Tibial artery (tissue), 4 donors: ENCODE measurements around the gene DPEP2.

Experiments used
- DNase-seq, 2 donors: peaks; one replicate each; pipeline ENCODE4 v3.0.0-alpha.2; 2019
- H3K27ac ChIP-seq, 2 donors: fragments of 200-600 bp; sonication (generic) in 1 of 2; 1 replicate in 1 of 2; 2 replicates in 1 of 2; pipeline ENCODE4 v1.5.1; 2018 to 2019; ENCODE audit warnings: mild to moderate bottlenecking in 1 of 2
- H3K27me3 ChIP-seq, 2 donors: fragments of 200-600 bp; sonication (generic) in 1 of 2; one replicate each; pipeline versions ENCODE4 v1.5.1 to v1.6.0; 2016 to 2019
- H3K36me3 ChIP-seq, 3 donors: fragments of 200-600 bp; sonication (generic) in 2 of 3; one replicate each; pipeline ENCODE4 v1.5.1; 2016 to 2019; ENCODE audit warnings: mild to moderate bottlenecking in 2 of 3
- H3K4me1 ChIP-seq, 4 donors: fragments of 200-600 bp; sonication (generic) in 2 of 4; 1 replicate in 3 of 4; 2 replicates in 1 of 4; pipeline ENCODE4 v1.5.1; 2016 to 2019
- H3K4me3 ChIP-seq, 2 donors: fragments of 200-600 bp; sonication (generic) in 1 of 2; 1 replicate in 1 of 2; 2 replicates in 1 of 2; pipeline ENCODE4 v1.5.1; 2018 to 2019; ENCODE audit warnings: mild to moderate bottlenecking in 2 of 2
- H3K9me3 ChIP-seq, 3 donors: fragments of 200-600 bp; sonication (generic) in 1 of 3; one replicate each; pipeline ENCODE4 v1.5.1; 2016 to 2019
- CTCF ChIP-seq, 2 experiments: fragments of 200-600 bp in 1 of 2; fragments of 450-650 bp in 1 of 2; IDR thresholded peaks; one replicate each; pipeline ENCODE4 v1.5.1; 2017 to 2019; ENCODE audit warnings: antibody characterized with exemption in 2 of 2, mild to moderate bottlenecking in 1 of 2, moderate library complexity in 1 of 2
- intact Hi-C: fragments of 100-400 bp; cut with DNase I; formaldehyde crosslinking; loops from one replicate; pipeline ENCODE4 v1.15.0; 2023; ENCODE audit warnings: low total_unique reads

Gene DPEP2

DNA sequence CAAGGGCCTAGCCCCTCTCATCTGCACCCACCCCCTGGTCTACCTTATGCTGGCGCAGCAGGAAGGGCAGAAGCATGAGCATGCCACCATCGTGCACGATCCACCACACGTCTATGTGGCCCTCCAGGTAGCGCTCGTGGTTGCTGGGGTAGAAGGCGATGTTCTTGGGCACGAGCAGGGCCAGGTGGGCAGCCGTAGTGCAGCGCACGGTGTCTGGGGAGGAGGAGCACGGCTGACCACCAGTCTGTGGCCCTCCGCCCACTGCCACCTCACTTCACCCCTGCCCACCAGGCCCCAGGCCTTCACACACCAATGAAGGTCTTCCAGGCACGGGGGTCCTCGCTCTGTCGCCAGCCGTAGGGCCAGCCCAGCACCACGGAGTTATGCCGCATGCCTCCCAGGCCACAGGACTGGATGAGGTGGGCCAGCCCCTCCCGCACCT, 53.1 kb downstream of the DPEP2 start:
- H3K9me3 ChIP-seq, result no peaks in the 10 kb centered on the region
- no peak for DNase-seq
- peaks cover 78 to 96% (median 82%) of the 10 kb centered on the region in 3 donors for H3K36me3 ChIP-seq
- intact Hi-C loops, result no loop called here
- H3K27ac ChIP-seq, result no peak overlapping the region
- no peak overlapping the region for H3K4me3 ChIP-seq
- H3K4me1 ChIP-seq, result peaks cover 0 to 23% (median 18%) of the 10 kb centered on the region in 4 donors
- no peaks in the 10 kb centered on the region for H3K27me3 ChIP-seq
- TF ChIP-seq CTCF (IDR thresholded peaks at IDR 0.05), result no peak

DNA sequence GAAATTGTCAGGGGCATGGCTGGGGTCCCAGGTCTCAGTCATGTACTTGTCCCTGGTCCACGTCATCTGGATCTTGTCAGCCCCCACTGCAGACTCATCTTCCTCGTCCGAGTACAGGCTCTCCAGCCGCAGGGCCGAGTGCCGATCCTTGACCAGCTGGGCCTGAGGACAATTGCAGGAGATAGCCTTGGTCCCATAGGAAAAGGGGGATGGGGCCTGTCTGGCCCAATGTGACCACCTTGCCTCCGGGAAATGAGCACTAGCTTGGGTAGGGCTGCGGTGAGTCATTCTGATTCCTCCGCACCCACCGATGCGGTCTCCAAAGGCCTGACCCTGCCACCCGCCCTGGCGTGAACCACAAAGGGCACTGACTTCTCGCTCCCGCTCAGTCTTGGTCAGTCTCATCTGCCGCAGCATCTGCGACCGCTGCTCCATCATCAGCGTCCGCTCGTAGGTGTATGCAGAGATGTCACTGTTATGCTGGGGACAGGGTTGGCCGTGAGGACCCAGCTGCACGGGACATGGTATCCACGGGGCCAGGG, 53.8 kb downstream of the DPEP2 start:
- peaks cover 74 to 89% (median 76%) of the 10 kb centered on the region in 3 donors for H3K36me3 ChIP-seq
- no peaks in the 10 kb centered on the region for H3K9me3 ChIP-seq
- no peak for TF ChIP-seq CTCF (IDR thresholded peaks at IDR 0.05)
- no peaks in the 10 kb centered on the region for H3K27me3 ChIP-seq
- H3K27ac ChIP-seq, result peak overlapping the region; percentile 80 to 83
- intact Hi-C loops, result no loop called here
- peaks cover 0 to 23% (median 18%) of the 10 kb centered on the region in 4 donors for H3K4me1 ChIP-seq
- peak in 1 of 2 donors; percentile 17 for DNase-seq
- H3K4me3 ChIP-seq, result no peak overlapping the region

DNA sequence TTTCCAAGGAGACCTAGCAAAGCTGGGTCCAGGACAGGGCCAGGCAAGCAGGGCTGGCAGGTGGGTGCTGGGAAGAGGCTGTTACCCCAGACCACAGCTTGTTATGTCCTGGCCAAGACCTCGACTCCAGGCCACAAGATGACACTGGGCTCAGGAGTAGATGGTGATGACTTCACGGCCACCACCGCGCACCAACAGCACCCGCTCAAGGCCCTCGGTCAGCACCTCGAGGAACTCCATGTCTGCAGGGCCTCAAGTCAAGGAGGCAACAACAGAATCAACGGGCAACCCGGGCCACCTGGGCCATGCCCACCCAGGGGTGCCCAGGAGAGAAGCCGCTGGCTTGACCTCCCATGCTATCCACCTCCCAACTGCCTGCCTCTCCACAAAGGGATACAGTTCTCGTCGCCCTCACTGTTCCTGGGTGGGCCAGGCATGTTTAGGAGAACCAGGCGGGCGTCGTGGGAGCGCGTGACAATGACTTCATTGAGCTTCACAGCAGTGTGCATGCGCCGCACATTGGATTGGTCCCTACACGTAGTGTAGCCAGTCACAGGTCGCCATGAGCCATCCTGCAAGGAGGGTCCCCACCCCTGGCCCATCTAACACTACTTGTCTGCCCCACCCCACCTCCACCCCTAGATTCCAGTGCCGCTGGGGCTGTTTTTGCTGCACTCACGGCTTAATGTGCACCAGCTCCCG, 54.4 kb downstream of the DPEP2 start:
- peaks cover 72 to 89% (median 76%) of the 10 kb centered on the region in 3 donors for H3K36me3 ChIP-seq
- TF ChIP-seq CTCF (IDR thresholded peaks at IDR 0.05), result no peak
- no peaks in the 10 kb centered on the region for H3K27me3 ChIP-seq
- peak in 1 of 2 donors; percentile 19 for DNase-seq
- intact Hi-C loops, result no loop called here
- H3K4me1 ChIP-seq, result peaks cover 0 to 23% (median 18%) of the 10 kb centered on the region in 4 donors
- no peak overlapping the region for H3K4me3 ChIP-seq
- H3K9me3 ChIP-seq, result no peaks in the 10 kb centered on the region
- H3K27ac ChIP-seq, result peak overlapping the region; percentile 80 to 83

DNA sequence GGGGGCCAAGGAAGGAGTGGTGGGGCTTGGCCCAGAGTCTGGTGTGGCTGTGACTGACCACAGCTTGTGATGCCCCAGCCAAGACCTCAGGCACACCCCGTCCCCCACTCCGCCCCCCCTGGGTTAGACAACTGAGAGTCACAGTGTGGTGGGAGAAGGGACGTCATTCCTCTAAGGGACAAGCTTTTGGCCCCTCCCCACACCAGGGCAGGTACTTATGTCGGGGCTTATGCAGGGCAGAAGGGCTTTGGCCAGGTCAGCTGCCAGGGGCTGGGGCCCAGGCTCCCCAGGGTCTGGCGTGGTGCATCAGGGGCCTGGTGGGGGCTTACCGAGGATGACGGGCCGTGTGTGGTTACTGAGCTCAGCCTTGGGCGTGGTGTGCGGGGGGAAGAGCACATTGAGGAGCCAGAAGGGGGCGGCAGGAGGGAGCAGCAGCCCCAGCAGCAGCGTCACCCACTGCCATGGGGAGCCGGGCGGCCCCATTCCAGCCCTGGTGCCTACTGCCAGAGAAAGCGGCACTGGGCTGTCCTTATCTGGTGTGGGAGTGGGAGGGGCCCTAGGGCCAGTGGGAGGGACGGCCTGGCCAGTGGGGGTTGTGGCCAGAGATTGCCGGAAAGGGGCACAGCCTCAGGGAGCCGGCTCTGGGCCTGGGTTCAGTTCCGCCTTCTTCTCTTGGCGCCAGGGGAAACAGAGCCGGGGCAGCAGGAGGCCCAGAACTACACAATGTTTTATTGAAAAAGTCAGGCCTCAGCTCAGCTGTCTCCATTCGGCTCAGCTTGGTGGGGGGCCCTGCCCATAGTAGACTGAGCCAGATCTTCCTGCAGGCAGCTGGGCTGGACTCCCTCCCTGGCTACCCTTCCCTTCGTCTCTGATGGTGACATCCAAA, 55.4 kb downstream of the DPEP2 start, which contains the start of gene LCAT:
Gene LCAT (minus strand): TSS at position 502 of the 886 bp plus-strand sequence. CDS start 19 bp downstream, at position 483.
- intact Hi-C loops, result no loop called here
- no peak within 1 kb of the TSS for H3K4me3 ChIP-seq
- peak within 1 kb of the TSS; percentile 80 to 83 for H3K27ac ChIP-seq
- peak; percentile 80 to 94 for DNase-seq
- no peaks in the 10 kb centered on the region for H3K27me3 ChIP-seq
- peaks cover 66 to 85% (median 71%) of the 10 kb centered on the region in 3 donors for H3K36me3 ChIP-seq
- peaks cover 0 to 23% (median 18%) of the 10 kb centered on the region in 4 donors for H3K4me1 ChIP-seq
- no peak for TF ChIP-seq CTCF (IDR thresholded peaks at IDR 0.05)
- H3K9me3 ChIP-seq, result no peaks in the 10 kb centered on the region

DNA sequence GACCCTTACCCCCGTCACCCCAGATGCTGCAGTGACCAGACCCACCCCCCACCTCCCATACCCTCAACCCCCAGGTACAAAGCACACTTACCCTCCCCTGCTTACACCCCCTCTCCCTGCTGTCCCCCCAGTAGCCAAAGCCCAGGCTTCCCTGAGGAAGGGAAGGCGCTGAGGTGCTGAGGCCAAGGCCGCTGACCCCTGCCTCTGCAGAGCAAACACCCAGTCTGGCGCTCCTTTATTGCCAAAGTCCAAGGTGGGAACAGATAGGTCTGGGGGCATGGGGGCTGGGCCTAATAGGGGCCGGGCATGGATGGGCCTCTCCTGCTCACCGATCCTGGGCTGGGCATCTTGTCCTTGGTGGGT, 56.0 kb downstream of the DPEP2 start:
- peak in 1 of 2 donors; percentile 16 for DNase-seq
- H3K27ac ChIP-seq, result peak overlapping the region; percentile 80 to 83
- no peak for TF ChIP-seq CTCF (IDR thresholded peaks at IDR 0.05)
- no peaks in the 10 kb centered on the region for H3K27me3 ChIP-seq
- H3K4me1 ChIP-seq, result peaks cover 0 to 23% (median 18%) of the 10 kb centered on the region in 4 donors
- no peak overlapping the region for H3K4me3 ChIP-seq
- no peaks in the 10 kb centered on the region for H3K9me3 ChIP-seq
- peaks cover 60 to 79% (median 65%) of the 10 kb centered on the region in 3 donors for H3K36me3 ChIP-seq
- intact Hi-C loops, result no loop called here
